ENCODE measurements around the gene ELF3. TPM values are rescaled to one million over a fixed set of nuclear protein-coding genes. Genes with fewer than 3 reads are reported as not detected.

ELF3 gene
- total RNA-seq, 4 donors from 2014 or later: 0.17 to 0.44 (median 0.38) TPM; not detected in 1

GRCh38 chr1:202011994-202012393 lies 1.6 kb downstream of the ELF3 start:
- TF ChIP-seq CTCF (IDR thresholded peaks at IDR 0.05; ENCODE audit: low read depth): no peak

- TF ChIP-seq CTCF (IDR thresholded peaks at IDR 0.05; ENCODE audit: low read depth): no peak
Measured at GRCh38 chr1:202012544-202013478, 2.4 kb downstream of the ELF3 start.

GRCh38 chr1:202013603-202014002 lies 3.2 kb downstream of the ELF3 start:
- no peak for TF ChIP-seq CTCF (IDR thresholded peaks at IDR 0.05; ENCODE audit: low read depth)

GRCh38 chr1:202014060-202014459 lies 3.7 kb downstream of the ELF3 start:
- no peak for TF ChIP-seq CTCF (IDR thresholded peaks at IDR 0.05; ENCODE audit: low read depth)

- TF ChIP-seq CTCF (IDR thresholded peaks at IDR 0.05; ENCODE audit: low read depth): no peak
Measured at GRCh38 chr1:202014915-202015661, 4.7 kb downstream of the ELF3 start.

GRCh38 chr1:202015662-202015937 lies 5.2 kb downstream of the ELF3 start:
- TF ChIP-seq CTCF (IDR thresholded peaks at IDR 0.05; ENCODE audit: low read depth): no peak

Data from subcutaneous adipose tissue (tissue), 4 donors.